GM19193 (cell line): ENCODE measurements around the gene RTEL1.

Source experiments
- POLR2A ChIP-seq: IDR thresholded peaks from 4 replicates; pipeline ENCODE4 v1.6.1; 2011; ENCODE audit not compliant: insufficient read depth, insufficient read length; ENCODE audit errors: extremely low read depth

The RTEL1 gene

GRCh38 chr20:63678071-63678470 is 20.0 kb downstream of the RTEL1 start:
- no peak for TF ChIP-seq POLR2A

- no peak for TF ChIP-seq POLR2A
Observed at GRCh38 chr20:63678667-63679465, 20.8 kb downstream of the RTEL1 start.

GRCh38 chr20:63679799-63680305 is 21.7 kb downstream of the RTEL1 start:
- TF ChIP-seq POLR2A: no peak

GRCh38 chr20:63680427-63680826 is 22.3 kb downstream of the RTEL1 start:
- TF ChIP-seq POLR2A: no peak

- no peak for TF ChIP-seq POLR2A
Observed at GRCh38 chr20:63680857-63681608, 22.9 kb downstream of the RTEL1 start.

GRCh38 chr20:63681609-63682142 is 23.6 kb downstream of the RTEL1 start:
- no peak for TF ChIP-seq POLR2A

GRCh38 chr20:63682384-63683139 is 24.4 kb downstream of the RTEL1 start:
- no peak for TF ChIP-seq POLR2A

GRCh38 chr20:63685269-63686026 is 27.3 kb downstream of the RTEL1 start:
- no peak for TF ChIP-seq POLR2A

- TF ChIP-seq POLR2A: no peak
Observed at GRCh38 chr20:63686094-63686491, 28.0 kb downstream of the RTEL1 start.

GRCh38 chr20:63686492-63687321 is 28.6 kb downstream of the RTEL1 start:
- no peak for TF ChIP-seq POLR2A

GRCh38 chr20:63687419-63688178 is 29.5 kb downstream of the RTEL1 start:
- TF ChIP-seq POLR2A: no peak

GRCh38 chr20:63688228-63689045 is 30.3 kb downstream of the RTEL1 start:
- TF ChIP-seq POLR2A: no peak
